ENCODE measurements around the gene NAXD. TPM values are rescaled to one million over a fixed set of nuclear protein-coding genes. Genes with fewer than 3 reads are reported as not detected.

The NAXD gene
- total RNA-seq, 1 donor from 2014 or later = 17.7 TPM

DNA sequence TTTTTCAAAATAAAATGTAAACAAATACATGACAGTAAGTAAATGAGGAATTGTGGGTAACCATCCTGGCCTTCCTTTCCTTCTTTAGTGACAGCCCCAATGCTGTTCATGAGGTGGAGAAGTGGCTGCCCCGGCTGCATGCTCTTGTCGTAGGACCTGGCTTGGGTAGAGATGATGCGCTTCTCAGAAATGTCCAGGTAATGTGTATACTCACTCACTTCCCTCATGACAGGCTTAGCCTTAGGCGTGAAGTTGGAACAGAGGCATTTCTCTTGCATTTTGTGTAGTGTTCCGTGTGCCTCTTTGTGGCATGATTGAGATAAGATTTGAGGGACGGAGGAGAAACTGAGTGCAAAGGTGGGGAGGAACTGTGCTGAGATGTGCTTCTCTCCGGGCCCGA, 12.0 kb downstream of the NAXD start:
- H3K36me3 Mint-ChIP-seq = peaks cover 35% of the 10 kb centered on the region
- peaks cover 5% of the 10 kb centered on the region for H3F3A ChIP-seq (ENCODE audit: low read depth)
- H3K4me2 ChIP-seq = no peak overlapping the region
- no peaks in the 10 kb centered on the region for H3K27me3 Mint-ChIP-seq (ENCODE audit: insufficient read depth, low read depth)
- no peak for DNase-seq (ENCODE audit: low spot score)
- no peak overlapping the region for H3K9ac ChIP-seq
- H3K27ac Mint-ChIP-seq = no peak overlapping the region
- H3K27ac ChIP-seq = no peak overlapping the region
- no peak overlapping the region for H2AFZ ChIP-seq (replicated peaks)
- no peak for TF ChIP-seq EZH2phosphoT487 (IDR thresholded peaks at IDR 0.05)
- TF ChIP-seq, protein P1, sequence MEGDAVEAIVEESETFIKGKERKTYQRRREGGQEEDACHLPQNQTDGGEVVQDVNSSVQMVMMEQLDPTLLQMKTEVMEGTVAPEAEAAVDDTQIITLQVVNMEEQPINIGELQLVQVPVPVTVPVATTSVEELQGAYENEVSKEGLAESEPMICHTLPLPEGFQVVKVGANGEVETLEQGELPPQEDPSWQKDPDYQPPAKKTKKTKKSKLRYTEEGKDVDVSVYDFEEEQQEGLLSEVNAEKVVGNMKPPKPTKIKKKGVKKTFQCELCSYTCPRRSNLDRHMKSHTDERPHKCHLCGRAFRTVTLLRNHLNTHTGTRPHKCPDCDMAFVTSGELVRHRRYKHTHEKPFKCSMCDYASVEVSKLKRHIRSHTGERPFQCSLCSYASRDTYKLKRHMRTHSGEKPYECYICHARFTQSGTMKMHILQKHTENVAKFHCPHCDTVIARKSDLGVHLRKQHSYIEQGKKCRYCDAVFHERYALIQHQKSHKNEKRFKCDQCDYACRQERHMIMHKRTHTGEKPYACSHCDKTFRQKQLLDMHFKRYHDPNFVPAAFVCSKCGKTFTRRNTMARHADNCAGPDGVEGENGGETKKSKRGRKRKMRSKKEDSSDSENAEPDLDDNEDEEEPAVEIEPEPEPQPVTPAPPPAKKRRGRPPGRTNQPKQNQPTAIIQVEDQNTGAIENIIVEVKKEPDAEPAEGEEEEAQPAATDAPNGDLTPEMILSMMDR (IDR thresholded peaks at IDR 0.05) = no peak
- H3K9me3 Mint-ChIP-seq = no peaks in the 10 kb centered on the region
- H3K4me3 Mint-ChIP-seq = no peak overlapping the region
- H3K4me1 ChIP-seq = peaks cover 11% of the 10 kb centered on the region
- no peak overlapping the region for H3K4me3 ChIP-seq
- H3K36me3 ChIP-seq = no peaks in the 10 kb centered on the region
- no peaks in the 10 kb centered on the region for H3K27me3 ChIP-seq
- peaks cover 79% of the 10 kb centered on the region for H3K79me2 ChIP-seq (ENCODE audit: low read depth)
- no peaks in the 10 kb centered on the region for H3K9me3 ChIP-seq (ENCODE audit: low read depth)
- H3K4me1 Mint-ChIP-seq = peaks cover 9% of the 10 kb centered on the region
- H4K20me1 ChIP-seq (ENCODE audit: low read depth) = peaks cover 38% of the 10 kb centered on the region

DNA sequence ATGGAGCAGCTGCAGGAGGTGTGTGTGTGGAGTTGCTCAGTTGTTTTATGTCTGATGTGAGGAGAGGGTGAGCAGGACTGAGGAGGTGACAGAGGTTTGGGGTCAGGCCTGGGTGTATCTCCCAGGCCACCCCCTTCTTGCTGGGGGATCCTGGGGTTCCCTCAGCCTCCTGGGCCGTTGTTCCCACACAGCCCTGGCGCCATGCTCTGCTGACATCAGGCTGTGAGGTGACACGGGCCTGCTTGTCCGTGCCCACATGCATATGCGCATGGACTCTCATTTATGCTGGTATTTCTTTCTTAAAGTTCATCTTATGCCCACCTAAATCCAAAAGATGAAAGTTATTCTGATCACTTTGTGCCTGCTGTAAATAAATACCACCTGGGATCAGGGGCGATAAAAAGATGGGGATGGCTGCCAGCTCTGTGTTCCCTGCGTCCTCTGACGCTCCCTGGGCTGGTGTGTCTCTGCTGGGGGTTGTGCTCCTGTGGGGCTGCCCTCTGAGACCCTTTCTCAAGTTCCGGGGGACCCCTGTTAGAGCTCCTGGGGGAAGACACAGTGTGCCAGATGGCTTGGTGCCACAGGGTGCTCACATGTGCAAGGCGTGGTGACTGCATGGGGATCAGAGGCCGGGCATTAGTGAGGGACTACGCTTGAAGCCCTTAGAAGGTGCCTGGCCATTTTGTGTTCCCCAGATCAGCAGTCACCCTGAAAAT, 12.6 kb downstream of the NAXD start:
- TF ChIP-seq EZH2phosphoT487 (IDR thresholded peaks at IDR 0.05) = no peak
- TF ChIP-seq EZH2 (IDR thresholded peaks at IDR 0.05) = no peak
- TF ChIP-seq, protein P1 (IDR thresholded peaks at IDR 0.05) = no peak
- peaks cover 34% of the 10 kb centered on the region for H3K36me3 Mint-ChIP-seq

DNA sequence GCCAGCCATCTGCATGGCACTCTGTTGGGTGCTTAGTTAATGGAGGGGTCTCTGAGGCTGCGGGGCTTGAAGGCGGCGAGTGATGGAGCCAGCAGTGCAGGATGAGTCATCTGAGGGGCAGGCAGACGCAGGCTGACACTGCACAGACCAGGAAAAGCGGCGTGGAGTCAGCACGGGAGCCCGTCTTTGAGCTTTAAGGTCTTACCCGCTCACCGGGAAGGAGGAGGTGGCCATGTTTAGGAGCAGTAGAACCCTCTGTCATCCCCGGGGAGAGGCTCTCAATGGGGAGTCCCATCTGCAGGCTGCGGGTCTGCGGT, 13.1 kb downstream of the NAXD start:
- Histone ChIP-seq H3F3A (ENCODE audit: low read depth) (peaks cover 5% of the 10 kb centered on the region), H2AFZ (replicated peaks) (no peak overlapping the region), H3K9me3 (ENCODE audit: low read depth) (no peaks in the 10 kb centered on the region), H4K20me1 (ENCODE audit: low read depth) (peaks cover 27% of the 10 kb centered on the region), H3K36me3 (no peaks in the 10 kb centered on the region), H3K9ac (no peak overlapping the region), H3K27me3 (no peaks in the 10 kb centered on the region), H3K4me2 (no peak overlapping the region), H3K4me3 (no peak overlapping the region), H3K27ac (no peak overlapping the region), H3K4me1 (peaks cover 11% of the 10 kb centered on the region), H3K79me2 (ENCODE audit: low read depth) (peaks cover 68% of the 10 kb centered on the region)
- Mint-ChIP-seq H3K36me3 (peaks cover 32% of the 10 kb centered on the region), H3K9me3 (no peaks in the 10 kb centered on the region), H3K4me1 (peaks cover 6% of the 10 kb centered on the region), H3K27me3 (ENCODE audit: insufficient read depth, low read depth) (no peaks in the 10 kb centered on the region), H3K4me3 (no peak overlapping the region), H3K27ac (no peak overlapping the region)
- TF ChIP-seq EZH2phosphoT487 (IDR thresholded peaks at IDR 0.05) (no peak), EZH2 (IDR thresholded peaks at IDR 0.05) (no peak)
- TF ChIP-seq, protein P1 (IDR thresholded peaks at IDR 0.05) = no peak
- no peak for DNase-seq (ENCODE audit: low spot score)

More for the DNA sequence above, 12.6 kb downstream of the NAXD start:
- H3K4me1 ChIP-seq = peaks cover 11% of the 10 kb centered on the region
- H3F3A ChIP-seq (ENCODE audit: low read depth) = peaks cover 5% of the 10 kb centered on the region
- no peak overlapping the region for H2AFZ ChIP-seq (replicated peaks)
- Mint-ChIP-seq H3K27me3 (ENCODE audit: insufficient read depth, low read depth) (no peaks in the 10 kb centered on the region), H3K4me3 (no peak overlapping the region), H3K27ac (no peak overlapping the region), H3K4me1 (peaks cover 6% of the 10 kb centered on the region), H3K9me3 (no peaks in the 10 kb centered on the region)
- no peaks in the 10 kb centered on the region for H3K36me3 ChIP-seq
- peaks cover 32% of the 10 kb centered on the region for H4K20me1 ChIP-seq (ENCODE audit: low read depth)
- no peaks in the 10 kb centered on the region for H3K27me3 ChIP-seq
- H3K4me2 ChIP-seq = no peak overlapping the region
- H3K79me2 ChIP-seq (ENCODE audit: low read depth) = peaks cover 73% of the 10 kb centered on the region
- H3K9ac ChIP-seq = no peak overlapping the region
- no peak overlapping the region for H3K27ac ChIP-seq
- H3K4me3 ChIP-seq = no peak overlapping the region
- DNase-seq (ENCODE audit: low spot score) = no peak
- H3K9me3 ChIP-seq (ENCODE audit: low read depth) = no peaks in the 10 kb centered on the region
